Measurements from ENCODE around the gene OXA1L.

- TF ChIP-seq CTCF (IDR thresholded peaks at IDR 0.05) (no peak), POLR2A (IDR thresholded peaks at IDR 0.05; ENCODE audit: low read depth) (no peak), POLR2AphosphoS5 (IDR thresholded peaks at IDR 0.05) (no peak)
These were observed 36.6 kb downstream of the OXA1L start for GRCh38 chr14:22802860-22803686.
